HL-60 (cell line): Measurements from ENCODE around the gene NEXMIF.

Source experiments
- DNase-seq, 2 experiments: peaks; one replicate each; pipeline ENCODE4 v3.0.0-alpha.2; 2010 to 2020; ENCODE audit warnings: low read depth in 1 of 2, low spot score in 1 of 2
- H3K27ac ChIP-seq: fragments of 250-450 bp; sonication (Bioruptor Pico); replicated peaks from 2 replicates; pipeline ENCODE4 v1.5.1; 2020; ENCODE audit warnings: mild to moderate bottlenecking, moderate library complexity
- H3K27me3 ChIP-seq: fragments of 250-450 bp; sonication (Bioruptor Pico); 2 replicates; pipeline ENCODE4 v1.5.1; 2021; ENCODE audit warnings: mild to moderate bottlenecking, moderate library complexity; ENCODE audit not compliant: insufficient read depth, poor library complexity, severe bottlenecking
- H3K4me3 ChIP-seq: replicated peaks from 2 replicates; pipeline ENCODE4 v1.5.1; 2011; ENCODE audit warnings: mild to moderate bottlenecking, control low read depth, low read length; ENCODE audit not compliant: insufficient read depth
- GABPA ChIP-seq: IDR thresholded peaks from 2 replicates; pipeline ENCODE4 v1.6.1; 2012; ENCODE audit warnings: low read depth
- POLR2AphosphoS5 ChIP-seq: IDR thresholded peaks from 2 replicates; pipeline ENCODE4 v1.6.1; 2012; ENCODE audit warnings: low read depth
- SPI1 ChIP-seq: IDR thresholded peaks from 2 replicates; pipeline ENCODE4 v1.6.1; 2012; ENCODE audit warnings: low read depth, mild to moderate bottlenecking, borderline replicate concordance
- TF ChIP-seq, protein P1 (sequence below): IDR thresholded peaks from 2 replicates; pipeline ENCODE4 v1.6.1; 2012; ENCODE audit warnings: low read depth; ENCODE audit not compliant: insufficient replicate concordance
- TF ChIP-seq, protein P2 (sequence below): IDR thresholded peaks from one replicate; pipeline ENCODE4 v1.5.1; 2011; ENCODE audit warnings: low read length, control low read depth, inconsistent platforms; ENCODE audit not compliant: insufficient read depth

NEXMIF gene

DNA sequence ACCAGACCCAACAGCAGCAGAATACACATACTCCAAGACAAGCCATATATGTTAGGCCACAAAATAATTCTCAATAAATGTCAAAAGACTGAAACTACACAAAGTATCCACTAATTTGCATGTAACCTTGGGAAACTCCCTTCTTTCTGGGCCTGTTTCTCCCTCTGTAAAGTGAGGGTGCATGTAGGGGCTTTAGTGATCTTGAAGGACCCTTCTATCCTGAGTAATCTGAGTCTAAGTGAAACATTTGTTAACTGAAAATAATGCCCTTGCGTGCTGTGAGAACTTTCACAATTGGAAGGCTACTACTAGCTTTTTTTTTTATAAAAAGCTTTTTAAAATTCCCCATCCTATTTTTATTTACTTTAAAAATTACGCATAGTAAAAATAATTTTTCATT, 125.2 kb downstream of the NEXMIF start:
- no peak overlapping the region for H3K27ac ChIP-seq
- H3K27me3 ChIP-seq = no peaks in the 10 kb centered on the region
- TF ChIP-seq GABPA (no peak), SPI1 (no peak), POLR2AphosphoS5 (no peak)
- TF ChIP-seq, protein P1, sequence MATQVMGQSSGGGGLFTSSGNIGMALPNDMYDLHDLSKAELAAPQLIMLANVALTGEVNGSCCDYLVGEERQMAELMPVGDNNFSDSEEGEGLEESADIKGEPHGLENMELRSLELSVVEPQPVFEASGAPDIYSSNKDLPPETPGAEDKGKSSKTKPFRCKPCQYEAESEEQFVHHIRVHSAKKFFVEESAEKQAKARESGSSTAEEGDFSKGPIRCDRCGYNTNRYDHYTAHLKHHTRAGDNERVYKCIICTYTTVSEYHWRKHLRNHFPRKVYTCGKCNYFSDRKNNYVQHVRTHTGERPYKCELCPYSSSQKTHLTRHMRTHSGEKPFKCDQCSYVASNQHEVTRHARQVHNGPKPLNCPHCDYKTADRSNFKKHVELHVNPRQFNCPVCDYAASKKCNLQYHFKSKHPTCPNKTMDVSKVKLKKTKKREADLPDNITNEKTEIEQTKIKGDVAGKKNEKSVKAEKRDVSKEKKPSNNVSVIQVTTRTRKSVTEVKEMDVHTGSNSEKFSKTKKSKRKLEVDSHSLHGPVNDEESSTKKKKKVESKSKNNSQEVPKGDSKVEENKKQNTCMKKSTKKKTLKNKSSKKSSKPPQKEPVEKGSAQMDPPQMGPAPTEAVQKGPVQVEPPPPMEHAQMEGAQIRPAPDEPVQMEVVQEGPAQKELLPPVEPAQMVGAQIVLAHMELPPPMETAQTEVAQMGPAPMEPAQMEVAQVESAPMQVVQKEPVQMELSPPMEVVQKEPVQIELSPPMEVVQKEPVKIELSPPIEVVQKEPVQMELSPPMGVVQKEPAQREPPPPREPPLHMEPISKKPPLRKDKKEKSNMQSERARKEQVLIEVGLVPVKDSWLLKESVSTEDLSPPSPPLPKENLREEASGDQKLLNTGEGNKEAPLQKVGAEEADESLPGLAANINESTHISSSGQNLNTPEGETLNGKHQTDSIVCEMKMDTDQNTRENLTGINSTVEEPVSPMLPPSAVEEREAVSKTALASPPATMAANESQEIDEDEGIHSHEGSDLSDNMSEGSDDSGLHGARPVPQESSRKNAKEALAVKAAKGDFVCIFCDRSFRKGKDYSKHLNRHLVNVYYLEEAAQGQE = no peak
- TF ChIP-seq, protein P2, sequence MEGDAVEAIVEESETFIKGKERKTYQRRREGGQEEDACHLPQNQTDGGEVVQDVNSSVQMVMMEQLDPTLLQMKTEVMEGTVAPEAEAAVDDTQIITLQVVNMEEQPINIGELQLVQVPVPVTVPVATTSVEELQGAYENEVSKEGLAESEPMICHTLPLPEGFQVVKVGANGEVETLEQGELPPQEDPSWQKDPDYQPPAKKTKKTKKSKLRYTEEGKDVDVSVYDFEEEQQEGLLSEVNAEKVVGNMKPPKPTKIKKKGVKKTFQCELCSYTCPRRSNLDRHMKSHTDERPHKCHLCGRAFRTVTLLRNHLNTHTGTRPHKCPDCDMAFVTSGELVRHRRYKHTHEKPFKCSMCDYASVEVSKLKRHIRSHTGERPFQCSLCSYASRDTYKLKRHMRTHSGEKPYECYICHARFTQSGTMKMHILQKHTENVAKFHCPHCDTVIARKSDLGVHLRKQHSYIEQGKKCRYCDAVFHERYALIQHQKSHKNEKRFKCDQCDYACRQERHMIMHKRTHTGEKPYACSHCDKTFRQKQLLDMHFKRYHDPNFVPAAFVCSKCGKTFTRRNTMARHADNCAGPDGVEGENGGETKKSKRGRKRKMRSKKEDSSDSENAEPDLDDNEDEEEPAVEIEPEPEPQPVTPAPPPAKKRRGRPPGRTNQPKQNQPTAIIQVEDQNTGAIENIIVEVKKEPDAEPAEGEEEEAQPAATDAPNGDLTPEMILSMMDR = no peak
- no peak for DNase-seq
- H3K4me3 ChIP-seq = no peak overlapping the region

DNA sequence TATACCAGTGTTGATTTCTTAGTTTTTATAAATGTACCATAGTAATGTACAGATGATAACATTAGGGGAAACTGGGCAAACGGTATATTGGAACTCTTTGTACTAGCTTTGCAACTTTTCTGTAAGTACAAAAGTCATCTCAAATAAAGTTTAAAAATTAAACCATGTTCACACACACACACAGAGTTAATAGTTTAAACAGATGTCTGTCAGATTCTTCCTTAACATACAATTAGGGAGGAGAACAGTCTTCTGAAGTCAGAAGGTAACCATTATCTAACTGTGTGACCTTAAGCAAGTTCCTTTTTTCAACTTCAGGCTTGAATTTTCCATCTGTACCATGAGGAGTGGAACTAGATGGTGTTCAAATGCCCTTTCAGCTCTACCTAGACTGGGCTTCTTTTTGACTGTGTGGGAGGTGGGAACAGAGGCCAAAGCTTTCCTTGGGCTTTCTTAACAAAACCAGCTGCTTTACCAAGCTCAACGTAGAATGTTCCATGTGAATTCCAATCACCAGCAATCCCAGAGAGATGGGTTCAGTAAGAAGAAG, 127.8 kb downstream of the NEXMIF start:
- Histone ChIP-seq H3K4me3 (no peak overlapping the region), H3K27ac (no peak overlapping the region), H3K27me3 (no peaks in the 10 kb centered on the region)
- no peak for DNase-seq
- TF ChIP-seq, protein P2 = no peak
- TF ChIP-seq GABPA = no peak
- TF ChIP-seq POLR2AphosphoS5 = no peak
- TF ChIP-seq, protein P1 = no peak
- TF ChIP-seq SPI1 = no peak

DNA sequence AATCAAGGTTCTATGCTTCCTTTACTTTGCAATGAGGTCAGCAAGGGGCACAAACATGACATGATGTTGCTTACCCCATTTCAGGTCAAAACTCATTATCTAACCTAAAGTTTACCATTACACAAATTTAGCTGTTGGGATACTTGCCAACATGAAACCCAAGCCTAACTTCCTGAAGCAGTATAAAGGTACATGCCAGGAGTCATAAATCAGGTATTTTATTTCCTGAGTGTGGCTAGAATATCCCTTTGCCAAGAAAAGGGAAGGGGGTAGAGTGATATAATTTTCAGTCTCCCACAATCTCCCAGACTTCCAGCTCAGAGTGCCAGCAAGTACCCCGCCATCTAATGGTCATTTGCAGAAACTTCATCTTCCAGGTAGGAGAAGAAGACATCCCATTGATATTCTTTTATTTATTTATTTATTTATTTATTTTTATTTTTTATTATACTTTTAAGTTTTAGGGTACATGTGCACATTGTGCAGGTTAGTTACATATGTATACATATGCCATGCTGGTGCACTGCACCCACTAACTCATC, 136.6 kb downstream of the NEXMIF start:
- TF ChIP-seq POLR2AphosphoS5 (no peak), GABPA (no peak), SPI1 (no peak)
- TF ChIP-seq, protein P1 = no peak
- TF ChIP-seq, protein P2 = no peak
- H3K27ac ChIP-seq = no peak overlapping the region
- no peaks in the 10 kb centered on the region for H3K27me3 ChIP-seq
- no peak overlapping the region for H3K4me3 ChIP-seq
- no peak for DNase-seq
